OCI-LY7 (cell line): ENCODE measurements around the gene NACC2. TPM values are rescaled to one million over a fixed set of nuclear protein-coding genes. Genes with fewer than 3 reads are reported as not detected.

Experiments used
- BruUV-seq: library from RNA; stranded (reverse); fragments of 400-500 nt; replicated peaks from 2 replicates; lab custom pipeline; 2021; lab: Mats Ljungman, UMichigan
- CTCF ChIA-PET: fragments of 300-600 bp; sonication (Branson Sonifier 250); formaldehyde crosslinking; loops from one replicate; lab custom pipeline; 2022; ENCODE audit warnings: antibody characterized with exemption; ENCODE audit not compliant: unreplicated experiment; lab: Charles Lee
- POLR2A ChIA-PET: fragments of 300-600 bp; sonication (Branson Sonifier 250); formaldehyde crosslinking; loops from one replicate; lab custom pipeline; 2022; ENCODE audit warnings: antibody characterized with exemption; lab: Charles Lee
- DNase-seq: peaks from one replicate; pipeline ENCODE4 v3.0.0-alpha.2; 2015; ENCODE audit warnings: low spot score
- H2AFZ ChIP-seq: fragments of 200-600 bp; sonication (generic), shearing (Covaris generic); 2 replicates; pipeline ENCODE4 v1.6.1; 2014; ENCODE audit warnings: mild to moderate bottlenecking, antibody characterized with exemption, low read length, moderate library complexity
- H3K27ac ChIP-seq: fragments of 200-600 bp; sonication (generic); 2 replicates; pipeline ENCODE4 v1.5.1; 2014; ENCODE audit warnings: mixed run types, low read depth, mild to moderate bottlenecking, moderate library complexity, low read length, inconsistent platforms; ENCODE audit not compliant: poor library complexity, severe bottlenecking
- H3K36me3 ChIP-seq: fragments of 200-600 bp; sonication (generic); 2 replicates; pipeline ENCODE4 v1.6.1; 2014; ENCODE audit warnings: mild to moderate bottlenecking, antibody characterized with exemption, low read length, moderate library complexity, mixed read lengths; ENCODE audit not compliant: insufficient read depth
- H3K4me1 ChIP-seq: fragments of 200-600 bp; sonication (generic); 2 replicates; pipeline ENCODE4 v1.5.1; 2014; ENCODE audit warnings: mild to moderate bottlenecking, low read length; ENCODE audit not compliant: insufficient read depth, poor library complexity, severe bottlenecking
- H3K4me2 ChIP-seq: fragments of 200-600 bp; sonication (generic); 2 replicates; pipeline ENCODE4 v1.6.1; 2014; ENCODE audit warnings: mild to moderate bottlenecking, low read length
- H3K4me3 ChIP-seq: fragments of 200-600 bp; sonication (generic); 2 replicates; pipeline ENCODE4 v1.5.1; 2014; ENCODE audit warnings: mild to moderate bottlenecking, low read depth, low read length; ENCODE audit not compliant: poor library complexity, severe bottlenecking
- H3K79me2 ChIP-seq: fragments of 200-600 bp; sonication (generic); 2 replicates; pipeline ENCODE4 v1.6.1; 2016; ENCODE audit warnings: low read depth, mild to moderate bottlenecking, low read length, moderate library complexity, mixed read lengths; ENCODE audit not compliant: insufficient read depth
- H3K9me2 ChIP-seq: fragments of 200-600 bp; sonication (generic); 2 replicates; pipeline ENCODE4 v1.6.1; 2016; ENCODE audit warnings: mild to moderate bottlenecking, low read length, mixed read lengths; ENCODE audit not compliant: insufficient read depth
- H3K9me3 ChIP-seq: fragments of 200-600 bp; sonication (generic); 2 replicates; pipeline ENCODE4 v1.6.1; 2014; ENCODE audit warnings: mild to moderate bottlenecking, mixed run types, low read length, mixed read lengths
- H4K20me1 ChIP-seq: fragments of 200-600 bp; sonication (generic); 2 replicates; pipeline ENCODE4 v1.6.1; 2014; ENCODE audit warnings: mild to moderate bottlenecking, antibody characterized with exemption, low read length, moderate library complexity, mixed read lengths; ENCODE audit not compliant: insufficient read depth
- CTCF ChIP-seq: fragments of 200-600 bp; sonication (generic); conservative IDR thresholded peaks from 2 replicates; pipeline ENCODE4 v1.5.1; 2014; ENCODE audit warnings: mild to moderate bottlenecking, antibody characterized with exemption, low read length, moderate library complexity, mixed read lengths
- EZH2phosphoT487 ChIP-seq: fragments of 200-600 bp; sonication (generic); IDR thresholded peaks from 2 replicates; pipeline ENCODE4 v1.6.1; 2018; ENCODE audit warnings: low read depth, borderline replicate concordance, mild to moderate bottlenecking, mixed run types, antibody characterized with exemption, low read length, moderate library complexity, mixed read lengths
- intact Hi-C: fragments of 100-400 bp; cut with micrococcal nuclease; formaldehyde crosslinking; loops from one replicate; pipeline ENCODE4 v1.10.0; 2022; ENCODE audit not compliant: unreplicated experiment
- total RNA-seq, 2 experiments: library from RNA; depleted of rRNA in 1 of 2; stranded (reverse); fragments of >200 nt in 1 of 2; shearing (Covaris generic) in 1 of 2; gene quantifications; 2 replicates each; pipeline ENCODE4 v1.2.3, GENCODE V29; 2014 to 2022

NACC2 gene
- total RNA-seq, 2 experiments from 2014 or later = 0.38 to 0.72 TPM

- DNase-seq = no peak
- no peak for TF ChIP-seq CTCF
- no peak for TF ChIP-seq EZH2phosphoT487
- no peaks in the 10 kb centered on the region for H3K36me3 ChIP-seq
- no peaks in the 10 kb centered on the region for H4K20me1 ChIP-seq
- H3K27ac ChIP-seq = no peak overlapping the region
- H2AFZ ChIP-seq = no peak overlapping the region
- H3K4me1 ChIP-seq = no peaks in the 10 kb centered on the region
- intact Hi-C loops = no loop called here
- CTCF ChIA-PET = no interaction called here
- POLR2A ChIA-PET = no interaction called here
- no TSS peak for BruUV-seq
- H3K9me3 ChIP-seq = no peaks in the 10 kb centered on the region
- H3K4me3 ChIP-seq = no peak overlapping the region
- H3K79me2 ChIP-seq = no peaks in the 10 kb centered on the region
- H3K4me2 ChIP-seq = no peak overlapping the region
- no peaks in the 10 kb centered on the region for H3K9me2 ChIP-seq
These were observed 121.5 kb downstream of the NACC2 start for GRCh38 chr9:135973277-135974219.

- H3K9me3 ChIP-seq = no peaks in the 10 kb centered on the region
- TF ChIP-seq CTCF = no peak
- no peak for TF ChIP-seq EZH2phosphoT487
- intact Hi-C loops = no loop called here
- ChIA-PET POLR2A (no interaction called here), CTCF (no interaction called here)
- no peak overlapping the region for H3K4me3 ChIP-seq
- H3K27ac ChIP-seq = no peak overlapping the region
- no peaks in the 10 kb centered on the region for H3K79me2 ChIP-seq
- H3K9me2 ChIP-seq = no peaks in the 10 kb centered on the region
- no TSS peak for BruUV-seq
- peak; percentile 75 for DNase-seq
- no peak overlapping the region for H2AFZ ChIP-seq
- no peak overlapping the region for H3K4me2 ChIP-seq
- no peaks in the 10 kb centered on the region for H4K20me1 ChIP-seq
- H3K36me3 ChIP-seq = no peaks in the 10 kb centered on the region
- H3K4me1 ChIP-seq = peaks cover 4% of the 10 kb centered on the region
These were observed 123.2 kb downstream of the NACC2 start for GRCh38 chr9:135971892-135972291.

GRCh38 chr9:135971111-135971766, 123.8 kb downstream of the NACC2 start:
- CTCF ChIA-PET = no interaction called here

More at GRCh38 chr9:135971111-135971766, 123.8 kb downstream of the NACC2 start:
- no peak for DNase-seq
- Histone ChIP-seq H2AFZ (no peak overlapping the region), H3K9me2 (no peaks in the 10 kb centered on the region), H3K4me2 (no peak overlapping the region), H3K27ac (no peak overlapping the region), H3K9me3 (no peaks in the 10 kb centered on the region), H3K4me3 (no peak overlapping the region), H4K20me1 (no peaks in the 10 kb centered on the region), H3K79me2 (no peaks in the 10 kb centered on the region), H3K36me3 (no peaks in the 10 kb centered on the region), H3K4me1 (peaks cover 4% of the 10 kb centered on the region)
- intact Hi-C loops = no loop called here
- TF ChIP-seq CTCF (no peak), EZH2phosphoT487 (no peak)
- POLR2A ChIA-PET = no interaction called here
- no TSS peak for BruUV-seq
